ENCODE data around the gene CCT7.
"Not testable (repeated sequence)": the region's sequence is repeated elsewhere in the genome, so short reads cannot be mapped to it uniquely, and the experiment has no call there.

Gene CCT7

DNA sequence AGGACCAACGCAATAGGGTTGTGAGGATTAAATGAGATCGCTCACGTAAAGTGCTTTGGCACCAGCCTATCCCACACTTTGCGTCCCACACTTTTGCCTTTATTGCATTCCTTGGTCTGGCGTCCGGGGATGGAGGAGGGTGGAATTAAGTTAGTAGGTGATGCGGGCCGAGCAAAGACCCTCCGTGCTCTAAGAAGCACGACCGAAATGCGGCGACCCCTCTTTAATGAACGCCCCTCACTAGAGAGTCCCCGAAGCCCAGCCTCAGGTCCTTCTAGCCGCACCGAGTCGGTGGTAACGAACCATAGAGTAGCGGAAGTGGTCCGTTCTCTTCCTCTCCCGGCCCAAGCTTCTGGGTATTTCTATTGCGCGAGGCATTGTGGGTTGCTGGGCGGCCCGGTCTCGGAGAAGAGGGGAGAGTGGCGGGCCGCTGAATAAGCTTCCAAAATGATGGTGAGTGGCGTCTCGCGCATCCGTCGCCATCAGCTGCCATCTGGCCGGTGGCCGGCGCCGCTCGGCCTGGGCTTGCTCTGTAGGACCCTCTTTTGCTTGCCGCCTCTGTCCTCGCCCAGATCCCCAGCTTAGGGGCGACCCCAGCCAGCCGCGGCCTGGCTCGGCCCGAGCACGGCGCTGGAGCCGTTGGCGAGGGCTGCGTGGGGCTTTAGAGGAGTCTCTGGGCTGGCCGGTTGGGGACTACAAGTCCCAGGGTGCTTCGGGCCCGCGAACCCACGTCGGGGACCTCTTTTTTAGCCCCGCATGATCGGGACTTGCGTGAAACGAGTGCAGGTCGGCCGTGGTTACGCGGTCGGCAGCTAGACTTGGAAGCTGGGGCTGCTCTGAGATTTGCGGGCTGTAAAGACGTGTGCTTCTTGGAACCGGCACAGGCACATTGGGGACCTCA is at the start of gene CCT7:
Gene CCT7 (plus strand): TSS at position 377 of the 901 bp plus-strand sequence. CDS start 71 bp downstream, at position 448.
- DNase-seq = peak; percentile 95

DNA sequence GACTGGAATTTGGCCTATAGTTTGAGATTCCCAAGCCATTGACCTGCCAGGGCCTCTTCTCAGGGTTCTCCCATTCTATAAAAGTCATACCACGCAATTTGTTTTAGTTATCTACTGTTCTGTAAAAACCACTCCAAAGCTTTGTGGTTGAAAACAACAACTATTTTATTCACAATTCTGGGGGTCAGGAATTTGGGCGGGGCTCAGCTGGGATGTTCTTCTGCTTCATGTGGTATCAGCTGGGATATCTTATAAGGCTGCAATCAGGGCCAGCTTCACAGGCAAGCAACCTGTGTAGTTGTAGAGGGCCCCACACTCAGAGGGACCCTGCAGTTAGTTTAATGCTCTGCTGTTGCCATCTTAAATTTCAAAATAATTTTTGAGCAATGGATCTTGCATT is 48.1 kb upstream of the CCT7 start:
- DNase-seq = no peak

DNA sequence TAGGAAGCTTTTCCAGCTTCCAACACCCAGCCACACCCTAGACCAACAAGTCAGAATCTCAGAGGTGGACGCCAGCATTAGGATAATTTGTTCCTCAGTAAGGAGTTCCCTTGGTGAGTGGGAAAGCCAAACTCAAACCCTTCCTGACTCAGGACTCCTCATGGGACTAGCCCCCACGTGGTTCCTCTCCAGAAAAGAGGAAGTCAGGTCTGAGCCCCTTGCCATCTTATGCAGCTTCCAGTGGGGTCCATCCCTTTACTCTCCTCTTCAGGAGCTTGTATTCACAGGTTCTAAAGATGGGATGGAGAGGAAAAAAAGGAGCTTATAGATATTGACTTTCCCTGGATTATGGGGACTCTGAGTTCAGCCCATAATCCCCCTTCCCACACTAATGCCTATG is 46.6 kb upstream of the CCT7 start:
- DNase-seq = no peak

DNA sequence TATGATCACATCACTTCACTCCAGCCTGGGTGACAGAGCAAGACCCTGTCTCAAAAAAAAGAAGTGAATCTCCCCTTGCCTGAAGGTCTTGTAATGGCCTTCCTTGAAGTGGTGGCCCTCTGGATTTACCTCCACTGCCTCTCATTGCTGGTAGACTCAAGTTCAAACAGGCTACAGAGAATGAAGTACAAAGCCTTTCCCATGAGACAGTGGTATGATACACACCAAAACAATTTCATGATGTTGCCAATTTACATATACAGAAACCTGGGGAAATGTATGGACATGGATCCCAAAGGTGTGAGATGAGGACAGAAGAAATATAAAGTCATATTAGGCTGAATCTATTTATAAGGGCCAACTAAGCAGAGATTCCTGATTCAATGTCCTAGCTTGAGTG is 36.5 kb upstream of the CCT7 start:
- DNase-seq = no peak

GRCh38 chr2:73200281-73200680 is 33.8 kb upstream of the CCT7 start:
- not testable (repeated sequence) for DNase-seq

DNA sequence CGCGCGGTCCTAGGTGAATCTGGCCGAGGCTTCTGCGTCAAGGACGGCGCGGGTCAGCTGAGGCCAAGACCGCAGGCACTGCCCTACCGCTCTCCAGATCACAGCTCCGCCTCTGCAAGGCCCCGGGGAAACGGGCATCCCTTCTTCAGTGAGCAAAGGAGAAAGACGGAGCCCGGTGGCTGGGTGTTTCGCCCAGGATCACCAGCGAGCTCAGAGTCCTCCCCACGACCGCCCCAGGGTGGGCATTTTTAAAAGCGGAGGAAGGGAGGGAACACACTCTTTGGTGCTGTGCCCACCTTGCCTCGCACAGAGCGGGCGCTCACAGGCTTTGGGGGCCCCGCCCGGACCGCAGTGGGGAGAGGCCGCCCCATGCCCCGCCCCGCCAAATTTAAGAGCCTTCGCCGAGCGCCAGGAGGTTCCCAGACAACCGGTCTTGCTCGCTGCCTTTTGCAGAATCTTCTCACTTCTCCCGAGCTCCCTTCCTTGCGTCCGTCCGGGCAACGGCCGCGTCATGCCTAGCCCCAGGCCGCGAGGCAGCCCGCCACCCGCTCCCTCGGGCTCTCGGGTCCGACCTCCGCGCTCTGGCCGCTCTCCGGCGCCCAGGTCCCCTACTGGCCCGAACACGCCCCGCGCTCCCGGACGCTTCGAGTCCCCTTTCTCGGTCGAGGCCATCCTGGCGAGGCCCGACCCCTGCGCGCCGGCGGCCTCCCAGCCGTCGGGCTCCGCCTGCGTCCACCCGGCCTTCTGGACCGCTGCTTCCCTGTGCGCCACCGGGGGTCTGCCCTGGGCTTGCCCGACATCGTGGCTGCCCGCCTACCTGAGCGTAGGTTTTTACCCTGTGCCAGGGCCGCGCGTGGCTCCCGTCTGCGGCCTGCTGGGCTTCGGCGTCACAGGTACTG is 31.7 kb upstream of the CCT7 start, which contains the start of gene NOTO:
Gene NOTO (plus strand): TSS at position 419 of the 899 bp plus-strand sequence. CDS start 93 bp downstream, at position 512.
- DNase-seq = no peak

- DNase-seq = no peak
These were observed 30.9 kb upstream of the CCT7 start for GRCh38 chr2:73203055-73203681.

DNA sequence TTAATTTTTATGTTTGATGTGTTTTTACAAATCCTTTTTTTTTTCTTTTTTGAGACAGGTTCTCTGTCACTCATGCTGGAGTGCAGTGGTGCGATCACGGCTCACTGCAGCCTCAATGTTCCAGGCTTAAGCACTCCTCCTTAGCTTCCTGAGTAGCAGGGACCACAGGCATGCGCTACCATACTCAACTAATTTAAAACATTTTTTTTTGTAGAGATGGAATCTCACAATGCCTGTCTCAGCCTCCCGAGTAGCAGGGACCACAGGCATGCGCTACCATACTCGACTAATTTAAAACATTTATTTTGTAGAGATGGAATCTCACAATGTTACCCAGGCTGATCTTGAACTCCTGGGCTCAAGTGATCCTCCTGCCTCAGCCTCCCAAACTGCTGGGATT is 28.5 kb upstream of the CCT7 start:
- no peak for DNase-seq

- no peak for DNase-seq
These were observed 25.9 kb upstream of the CCT7 start for GRCh38 chr2:73208258-73208657.

DNA sequence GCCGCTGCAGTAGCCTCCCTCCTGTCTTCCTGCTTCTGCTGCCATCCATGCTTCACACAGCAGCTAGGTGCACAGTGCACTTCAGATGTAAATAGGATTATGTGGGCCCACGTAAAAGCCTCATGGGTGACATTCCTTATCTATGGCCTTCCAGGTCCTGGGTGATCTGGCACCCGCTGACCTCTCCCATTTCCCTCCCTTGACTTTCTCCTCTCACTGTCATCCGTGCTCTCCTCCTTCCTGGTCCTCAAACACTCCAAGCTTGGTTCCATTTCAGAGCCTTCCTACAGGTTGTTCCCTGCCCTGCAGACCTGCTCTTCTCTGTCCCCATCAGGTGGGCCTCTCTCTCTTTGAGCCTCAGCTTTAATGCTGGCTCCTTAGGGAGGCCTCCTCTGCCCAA is 24.1 kb upstream of the CCT7 start:
- DNase-seq = no peak

DNA sequence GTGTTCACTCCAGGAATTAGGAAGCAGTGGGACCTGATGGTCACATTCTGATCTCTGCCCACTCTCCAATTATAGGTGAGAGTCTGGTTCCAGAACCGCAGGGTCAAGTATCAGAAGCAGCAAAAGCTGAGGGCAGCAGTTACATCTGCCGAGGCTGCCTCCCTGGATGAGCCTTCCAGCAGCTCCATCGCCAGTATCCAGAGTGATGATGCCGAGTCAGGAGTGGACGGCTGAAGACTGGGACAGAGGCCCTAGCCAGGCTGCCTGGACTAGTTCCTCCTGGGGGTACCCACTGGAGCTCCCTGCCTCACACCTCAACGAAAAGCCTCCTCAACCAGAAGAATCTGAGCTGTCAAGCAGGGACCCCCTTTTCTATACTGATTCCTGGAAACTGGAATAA is 23.4 kb upstream of the CCT7 start:
- no peak for DNase-seq

DNA sequence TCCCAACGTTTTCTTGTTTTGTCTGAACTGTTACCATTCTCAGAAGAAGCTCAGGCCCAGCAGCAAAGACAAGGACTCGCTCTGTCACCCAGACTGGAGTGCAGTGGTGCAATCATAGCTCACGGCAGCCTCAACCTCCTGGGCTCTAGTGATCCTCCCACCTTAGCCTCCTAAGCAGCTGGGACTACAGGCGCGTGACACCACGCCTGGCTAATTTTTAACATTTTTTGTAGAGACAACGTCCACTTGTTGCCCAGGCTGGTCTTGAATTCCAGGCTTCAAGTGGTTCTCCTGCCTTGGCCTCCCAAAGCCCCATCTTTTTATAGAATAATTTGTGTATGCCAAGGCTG is 22.0 kb upstream of the CCT7 start:
- DNase-seq = no peak

DNA sequence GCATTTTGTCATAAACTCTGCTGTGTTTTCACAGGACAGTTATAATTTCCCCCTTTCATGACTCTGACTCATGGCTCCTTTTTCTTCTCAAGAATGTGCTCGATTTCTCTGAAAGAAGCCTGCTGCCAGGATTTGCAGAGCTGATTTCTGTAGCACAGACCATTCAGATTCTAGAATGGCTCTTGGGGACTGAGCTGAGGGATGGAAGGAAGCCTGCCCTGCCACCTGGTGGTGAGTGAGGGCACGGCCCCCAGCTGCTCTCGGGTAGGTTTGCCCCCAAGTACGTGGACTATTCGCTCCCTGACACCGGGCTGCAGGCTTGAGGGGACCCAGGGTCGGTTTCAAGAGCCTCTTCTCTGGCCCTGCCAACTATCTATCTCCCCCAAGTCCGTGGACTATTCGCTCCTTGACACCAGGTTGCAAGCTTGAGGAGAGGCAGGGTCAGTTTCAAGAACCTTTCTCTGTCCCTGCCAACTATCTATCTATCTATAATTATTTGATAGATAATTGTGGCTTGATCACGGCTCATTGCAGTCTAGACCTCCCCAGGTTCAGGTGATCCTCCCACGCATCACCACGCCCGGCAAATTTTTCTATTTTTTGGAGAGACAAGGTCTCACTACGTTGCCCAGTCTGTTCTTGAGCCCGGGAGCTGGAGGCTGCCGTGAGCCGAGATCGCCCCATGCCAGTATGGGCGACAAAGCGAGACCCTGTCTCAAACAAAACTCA is 21.5 kb upstream of the CCT7 start:
- peak; percentile 91 for DNase-seq

GRCh38 chr2:73214120-73215035 is 19.7 kb upstream of the CCT7 start, which contains the start of gene SMYD5:
SMYD5 (plus strand) TSS chr2:73214245; CDS start chr2:73214267, 22 bp downstream.
- peak; percentile 96 for DNase-seq

DNA sequence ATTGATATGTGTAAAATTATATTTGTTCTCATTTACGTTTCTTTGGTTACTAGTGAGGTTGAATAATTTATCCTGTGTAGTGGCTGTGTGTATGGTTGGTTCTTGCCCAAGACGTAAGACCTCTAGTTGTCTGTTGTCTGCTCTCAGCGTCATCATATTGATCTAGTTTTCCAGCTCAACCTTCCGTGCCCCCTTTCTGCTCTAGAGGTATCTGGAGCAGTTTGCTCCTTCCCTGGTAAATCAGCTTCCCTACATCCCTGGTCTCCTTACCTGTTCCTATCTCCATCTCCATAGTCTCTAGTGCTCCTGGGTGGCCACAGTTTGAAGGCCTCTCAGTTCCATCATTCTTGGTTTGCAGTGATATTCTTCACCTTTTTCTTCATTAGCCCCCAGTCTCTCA is 18.9 kb upstream of the CCT7 start:
- no peak for DNase-seq

DNA sequence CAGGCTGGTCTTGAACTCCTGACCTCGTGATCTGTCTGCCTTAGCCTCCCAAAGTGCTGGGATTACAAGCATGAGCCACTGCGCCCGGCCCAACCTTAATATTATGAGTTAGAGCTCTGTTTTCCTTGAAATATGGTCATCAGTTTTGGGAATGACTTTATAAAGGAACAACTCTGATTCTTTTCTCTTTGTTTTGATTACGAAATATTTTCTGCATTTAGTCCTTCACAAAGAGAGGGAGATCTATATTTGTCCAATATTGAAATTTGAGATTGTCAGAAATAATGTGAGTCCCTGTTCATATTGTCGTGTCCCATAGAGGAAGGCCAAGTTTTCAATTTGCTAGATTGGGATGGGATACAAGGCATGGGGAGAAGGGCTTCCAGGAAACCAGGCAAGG is 16.9 kb upstream of the CCT7 start:
- peak; percentile 10 for DNase-seq

- no peak for DNase-seq
These were observed 16.3 kb upstream of the CCT7 start for GRCh38 chr2:73217826-73218225.

DNA sequence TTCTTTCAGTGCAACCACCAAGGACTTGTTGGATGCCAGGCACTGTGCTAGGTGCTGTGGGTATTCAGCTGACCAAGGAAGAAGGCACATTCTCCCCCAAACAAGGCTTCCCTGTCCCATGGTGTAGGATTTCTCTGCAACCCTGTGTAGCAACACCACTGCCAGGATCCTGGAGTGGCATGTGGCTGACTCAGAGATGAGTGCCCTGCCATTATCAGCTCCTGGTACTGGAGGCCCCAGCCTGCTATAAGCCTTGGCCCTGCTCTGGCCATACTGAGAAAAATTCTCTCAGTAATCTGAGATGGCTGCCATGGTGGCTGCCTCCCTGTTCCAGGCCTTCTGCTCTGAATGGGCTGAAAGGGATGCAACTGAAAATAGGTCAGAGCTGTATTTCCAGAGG is 15.8 kb upstream of the CCT7 start:
- peak; percentile 8 for DNase-seq

GRCh38 chr2:73223821-73224220 is 10.3 kb upstream of the CCT7 start:
- DNase-seq = peak; percentile 36

DNA sequence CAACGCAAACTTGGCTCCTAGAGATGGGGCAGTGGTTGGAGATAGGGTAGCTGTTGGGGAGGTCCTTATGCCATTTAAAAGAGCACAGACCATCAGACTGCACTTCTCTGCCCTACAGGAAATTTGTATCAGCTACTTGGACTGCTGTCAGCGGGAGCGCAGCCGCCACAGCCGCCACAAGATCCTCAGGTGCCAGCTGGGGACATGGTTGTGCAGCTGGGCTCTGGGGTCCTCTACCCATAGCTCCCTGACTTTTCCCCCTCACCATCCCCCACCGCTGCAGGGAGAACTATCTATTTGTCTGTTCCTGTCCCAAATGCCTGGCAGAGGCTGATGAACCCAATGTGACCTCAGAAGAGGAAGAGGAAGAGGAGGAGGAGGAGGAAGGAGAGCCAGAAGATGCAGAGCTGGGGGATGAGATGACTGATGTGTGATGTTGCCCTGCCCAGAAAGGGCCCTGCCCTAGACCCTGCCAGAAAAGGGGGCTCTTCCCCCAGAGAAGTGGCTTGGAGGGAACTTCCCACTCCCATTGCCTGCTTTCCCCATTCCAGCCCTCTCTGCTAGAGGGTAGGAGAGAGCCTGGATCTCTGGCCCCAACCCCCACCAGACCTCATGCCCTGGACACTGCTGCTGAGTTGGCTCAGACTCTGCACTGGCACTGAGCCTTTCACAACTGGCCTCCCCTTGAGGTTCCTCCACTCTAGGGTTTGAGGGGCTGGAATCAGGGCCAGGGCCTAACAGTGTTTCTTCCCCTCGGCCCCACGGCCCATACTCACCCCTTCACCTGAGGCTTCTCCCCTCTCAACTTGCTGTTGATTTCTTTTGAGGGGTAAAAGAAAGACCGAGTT is 8.4 kb upstream of the CCT7 start:
- DNase-seq = no peak
